ENCODE data around the gene SH3RF1.

DNA sequence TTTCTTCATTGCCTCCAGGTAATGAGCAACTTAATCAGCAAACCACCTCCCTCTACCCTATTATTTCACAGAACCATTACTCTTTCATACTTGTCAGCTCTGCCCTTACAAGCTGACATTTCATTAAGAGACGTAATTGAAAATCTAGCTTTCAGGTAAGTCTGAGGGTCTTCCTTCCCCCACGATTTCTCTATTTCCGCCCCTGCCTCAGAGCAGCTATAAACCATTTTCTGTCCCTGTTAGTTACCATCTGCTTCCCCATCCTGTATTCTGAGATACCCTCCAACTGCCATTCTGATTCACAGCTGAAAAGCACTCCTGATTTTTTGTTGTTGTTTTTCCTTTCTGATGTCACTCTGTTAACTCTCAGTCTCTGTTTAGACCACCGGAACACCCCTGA, 37.1 kb downstream of the SH3RF1 start:
- TF ChIP-seq, protein P1, sequence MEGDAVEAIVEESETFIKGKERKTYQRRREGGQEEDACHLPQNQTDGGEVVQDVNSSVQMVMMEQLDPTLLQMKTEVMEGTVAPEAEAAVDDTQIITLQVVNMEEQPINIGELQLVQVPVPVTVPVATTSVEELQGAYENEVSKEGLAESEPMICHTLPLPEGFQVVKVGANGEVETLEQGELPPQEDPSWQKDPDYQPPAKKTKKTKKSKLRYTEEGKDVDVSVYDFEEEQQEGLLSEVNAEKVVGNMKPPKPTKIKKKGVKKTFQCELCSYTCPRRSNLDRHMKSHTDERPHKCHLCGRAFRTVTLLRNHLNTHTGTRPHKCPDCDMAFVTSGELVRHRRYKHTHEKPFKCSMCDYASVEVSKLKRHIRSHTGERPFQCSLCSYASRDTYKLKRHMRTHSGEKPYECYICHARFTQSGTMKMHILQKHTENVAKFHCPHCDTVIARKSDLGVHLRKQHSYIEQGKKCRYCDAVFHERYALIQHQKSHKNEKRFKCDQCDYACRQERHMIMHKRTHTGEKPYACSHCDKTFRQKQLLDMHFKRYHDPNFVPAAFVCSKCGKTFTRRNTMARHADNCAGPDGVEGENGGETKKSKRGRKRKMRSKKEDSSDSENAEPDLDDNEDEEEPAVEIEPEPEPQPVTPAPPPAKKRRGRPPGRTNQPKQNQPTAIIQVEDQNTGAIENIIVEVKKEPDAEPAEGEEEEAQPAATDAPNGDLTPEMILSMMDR (IDR thresholded peaks at IDR 0.05), result no peak
- no peak for TF ChIP-seq POLR2A (IDR thresholded peaks at IDR 0.05)
